Erythroblast (primary cell): ENCODE results near the gene STK4.

Experiments used
- GATA1 ChIP-seq: IDR thresholded peaks from 2 replicates; pipeline ENCODE4 v1.6.1; 2011; ENCODE audit warnings: low read depth, mild to moderate bottlenecking, control low read depth, low read length, moderate library complexity
- POLR2A ChIP-seq: IDR thresholded peaks from 2 replicates; pipeline ENCODE4 v1.6.1; 2011; ENCODE audit warnings: mild to moderate bottlenecking, low read length

- TF ChIP-seq POLR2A (no peak), GATA1 (no peak)
Observed at GRCh38 chr20:45010399-45010828, 44.1 kb downstream of the STK4 start.
